Epithelial cell of esophagus (primary cell): ENCODE results near the gene FAF1.
"Not testable (repeated sequence)": the region's sequence is repeated elsewhere in the genome, so short reads cannot be mapped to it uniquely, and the experiment has no call there.

ENCODE experiments used
- DNase-seq: peaks from one replicate; pipeline ENCODE4 v3.0.0; 2010; ENCODE audit warnings: low read depth
- H3K4me3 ChIP-seq: 2 replicates; pipeline ENCODE4 v1.5.1; 2011; ENCODE audit warnings: mild to moderate bottlenecking, low read length, control low read depth
- TF ChIP-seq, protein P1 (sequence below): IDR thresholded peaks from 2 replicates; pipeline ENCODE4 v1.5.1; 2011; ENCODE audit warnings: low read depth, mild to moderate bottlenecking, low read length, control low read depth, inconsistent platforms; ENCODE audit not compliant: insufficient read depth; ENCODE audit errors: missing control alignments

Gene FAF1

DNA sequence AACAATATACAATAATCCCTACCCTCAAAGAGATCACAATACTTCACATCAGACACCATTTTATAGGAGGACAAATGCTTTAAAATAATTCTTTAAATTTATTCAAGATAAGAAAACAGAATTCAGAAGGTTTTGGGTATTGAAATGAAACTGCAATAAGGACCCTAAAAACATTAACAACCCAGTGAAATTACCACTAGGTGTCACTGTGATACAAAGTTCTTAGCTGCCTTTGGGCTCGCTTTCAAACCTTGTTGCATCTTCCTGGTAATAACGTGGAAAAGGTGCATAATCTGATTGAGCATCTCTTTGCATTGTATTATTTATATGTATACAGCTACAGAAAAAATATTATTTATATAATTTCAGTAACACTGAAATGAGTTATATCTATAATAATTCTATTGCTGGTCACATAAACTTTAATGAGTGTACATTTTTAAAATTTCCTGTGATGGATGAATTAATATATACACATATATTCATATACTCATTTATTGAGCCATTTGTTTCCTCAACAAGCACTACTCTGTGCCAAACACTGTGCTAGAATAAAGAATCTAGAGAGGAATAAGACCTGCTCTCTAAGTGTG is 185.2 kb downstream of the FAF1 start:
- no peak overlapping the region for H3K4me3 ChIP-seq
- TF ChIP-seq, protein P1, sequence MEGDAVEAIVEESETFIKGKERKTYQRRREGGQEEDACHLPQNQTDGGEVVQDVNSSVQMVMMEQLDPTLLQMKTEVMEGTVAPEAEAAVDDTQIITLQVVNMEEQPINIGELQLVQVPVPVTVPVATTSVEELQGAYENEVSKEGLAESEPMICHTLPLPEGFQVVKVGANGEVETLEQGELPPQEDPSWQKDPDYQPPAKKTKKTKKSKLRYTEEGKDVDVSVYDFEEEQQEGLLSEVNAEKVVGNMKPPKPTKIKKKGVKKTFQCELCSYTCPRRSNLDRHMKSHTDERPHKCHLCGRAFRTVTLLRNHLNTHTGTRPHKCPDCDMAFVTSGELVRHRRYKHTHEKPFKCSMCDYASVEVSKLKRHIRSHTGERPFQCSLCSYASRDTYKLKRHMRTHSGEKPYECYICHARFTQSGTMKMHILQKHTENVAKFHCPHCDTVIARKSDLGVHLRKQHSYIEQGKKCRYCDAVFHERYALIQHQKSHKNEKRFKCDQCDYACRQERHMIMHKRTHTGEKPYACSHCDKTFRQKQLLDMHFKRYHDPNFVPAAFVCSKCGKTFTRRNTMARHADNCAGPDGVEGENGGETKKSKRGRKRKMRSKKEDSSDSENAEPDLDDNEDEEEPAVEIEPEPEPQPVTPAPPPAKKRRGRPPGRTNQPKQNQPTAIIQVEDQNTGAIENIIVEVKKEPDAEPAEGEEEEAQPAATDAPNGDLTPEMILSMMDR = peak; percentile 66
- peak; percentile 65 for DNase-seq

DNA sequence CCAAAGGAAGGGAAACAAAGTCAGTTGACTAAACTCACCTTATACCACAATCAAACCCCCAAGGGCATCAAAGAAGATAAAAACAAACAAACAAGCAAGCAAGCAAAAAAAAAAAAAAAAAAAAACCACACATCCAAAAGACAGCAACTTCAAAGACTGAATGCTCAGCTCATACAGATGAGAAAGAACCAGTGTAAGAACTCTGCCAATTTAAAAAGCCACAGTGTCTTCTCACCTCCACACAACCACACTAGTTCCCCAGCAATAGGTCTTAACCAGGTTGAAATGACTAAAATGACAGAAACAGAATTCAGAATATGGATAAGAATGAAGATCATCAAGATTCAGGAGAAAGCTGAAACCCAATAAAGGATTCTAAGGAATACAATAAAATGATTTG is 193.4 kb downstream of the FAF1 start:
- DNase-seq = no peak
- TF ChIP-seq, protein P1 = no peak
- H3K4me3 ChIP-seq = no peak overlapping the region

DNA sequence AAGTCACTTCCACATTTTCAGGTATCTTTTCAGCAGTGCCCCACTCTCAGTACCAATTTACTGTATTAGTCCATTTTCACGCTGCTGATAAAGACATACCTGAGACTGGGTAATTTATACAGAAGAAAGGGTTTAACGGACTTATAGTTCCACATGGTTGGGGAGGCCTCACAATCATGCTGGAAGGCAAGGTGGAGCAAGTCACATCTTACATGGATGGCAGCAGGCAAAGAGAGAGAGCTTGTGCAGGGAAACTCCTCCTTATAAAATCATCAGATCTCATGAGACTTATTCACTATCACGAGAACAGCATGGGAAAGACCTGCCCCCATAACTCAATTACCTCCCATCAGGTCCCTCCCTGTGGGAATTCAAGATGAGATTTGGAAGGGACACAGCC is 203.5 kb downstream of the FAF1 start:
- DNase-seq, H3K4me3 ChIP-seq: not testable (repeated sequence)

DNA sequence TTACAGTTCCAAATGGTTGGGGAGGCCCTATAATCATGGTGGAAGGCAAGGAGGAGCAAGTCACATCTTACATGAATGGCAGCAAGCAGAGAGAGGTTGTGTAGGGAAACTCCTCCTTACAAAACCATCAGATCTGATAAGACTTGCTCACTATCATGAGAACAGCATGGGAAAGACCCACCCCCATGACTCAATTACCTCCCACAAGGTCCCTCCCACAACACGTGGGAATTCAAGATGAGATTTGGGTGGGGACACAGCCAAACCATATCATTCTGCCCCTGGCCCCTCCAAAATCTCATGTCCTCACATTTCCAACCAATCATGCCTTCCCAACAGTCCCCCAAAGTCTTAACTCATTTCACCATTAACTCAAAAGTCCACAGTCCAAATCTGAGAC is 205.3 kb downstream of the FAF1 start:
- not testable (repeated sequence) for DNase-seq, H3K4me3 ChIP-seq

DNA sequence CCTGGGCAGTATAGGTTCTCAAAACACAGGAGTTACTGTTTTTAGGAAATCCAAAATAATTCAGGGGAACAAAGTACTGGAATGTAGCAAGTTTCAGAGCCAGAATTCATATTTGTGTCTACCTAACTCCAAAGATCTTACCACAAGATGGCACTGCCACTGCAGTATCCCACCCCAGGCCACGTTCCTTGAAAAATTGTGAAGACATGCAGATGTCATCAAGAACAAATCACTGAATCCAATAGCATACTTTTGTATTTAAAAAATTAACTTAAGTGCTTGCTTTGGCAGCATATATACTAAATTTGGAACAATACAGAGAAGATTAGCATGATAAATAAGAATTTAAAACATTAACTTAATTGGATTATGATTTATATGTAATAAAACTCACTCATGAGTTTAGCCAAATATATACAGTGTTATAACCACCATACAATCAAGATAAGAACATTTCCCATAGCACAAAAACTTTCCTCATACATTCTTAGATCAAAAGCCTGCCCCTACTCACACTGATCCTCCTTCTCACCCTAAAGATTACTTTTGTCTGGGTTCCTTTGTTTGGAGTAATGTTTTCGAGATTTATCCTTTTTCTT is 209.9 kb downstream of the FAF1 start:
- no peak overlapping the region for H3K4me3 ChIP-seq
- peak; percentile 50 for DNase-seq

DNA sequence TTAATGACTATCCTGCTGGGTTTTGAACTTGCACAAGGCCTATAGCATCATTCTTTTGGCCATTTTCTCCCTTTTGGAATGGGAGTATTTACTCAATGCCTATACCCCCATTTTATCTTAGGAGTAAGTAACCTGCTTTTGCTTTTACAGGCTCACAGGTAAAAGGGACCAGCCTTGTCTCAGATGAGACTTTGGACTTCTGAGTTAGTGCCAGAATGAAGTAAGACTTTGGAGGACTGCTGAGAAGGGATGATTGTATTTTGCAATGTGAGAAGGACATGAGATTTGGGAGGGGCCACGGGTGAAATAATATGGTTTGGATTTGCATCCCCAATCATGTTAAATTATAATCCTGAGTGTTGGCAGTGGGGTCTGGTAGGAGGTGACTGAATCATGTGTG is 212.7 kb downstream of the FAF1 start:
- no peak for DNase-seq
- no peak overlapping the region for H3K4me3 ChIP-seq
- TF ChIP-seq, protein P1 = no peak

More for the DNA sequence above, 209.9 kb downstream of the FAF1 start:
- TF ChIP-seq, protein P1 = peak; percentile 52

DNA sequence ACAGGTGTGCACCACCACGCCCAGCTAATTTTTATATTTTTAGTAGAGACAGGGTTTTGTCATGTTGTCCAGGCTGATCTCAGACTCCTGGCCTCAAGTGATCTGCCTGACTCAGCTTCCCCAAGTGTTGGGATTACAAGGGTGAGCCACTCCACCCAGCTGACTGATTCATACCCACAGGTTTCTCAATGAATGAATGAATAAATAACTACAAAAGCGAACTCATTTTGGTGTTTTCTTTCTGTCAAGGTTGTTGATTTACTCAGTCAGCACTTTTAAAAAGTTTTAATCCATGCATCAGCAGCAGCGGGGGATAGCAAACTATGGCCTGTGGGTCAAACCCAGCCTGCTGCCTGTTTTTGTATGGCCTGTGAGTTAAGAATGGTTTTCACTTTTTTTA is 217.5 kb downstream of the FAF1 start:
- TF ChIP-seq, protein P1 = no peak
- no peak overlapping the region for H3K4me3 ChIP-seq
- peak; percentile 89 for DNase-seq

DNA sequence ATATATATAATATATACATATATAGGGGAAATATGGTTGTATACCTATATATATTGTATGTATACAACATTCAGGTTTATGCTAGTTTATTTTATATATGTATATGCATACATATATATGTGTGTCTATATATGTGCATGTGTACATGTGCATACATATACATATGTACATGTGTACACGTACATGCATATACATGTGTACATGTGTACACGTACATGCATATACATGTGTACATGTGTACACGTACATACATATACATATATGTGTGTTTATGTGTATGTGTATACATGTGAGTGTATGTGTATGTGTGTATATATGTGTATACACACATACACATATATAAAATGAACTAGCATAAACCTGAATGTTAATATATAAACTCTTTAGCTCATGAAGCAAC is 220.9 kb downstream of the FAF1 start:
- TF ChIP-seq, protein P1 = no peak
- DNase-seq = no peak
- no peak overlapping the region for H3K4me3 ChIP-seq
